Stomach (tissue), 9 donors: ENCODE data around the gene C20orf202. TPM values are rescaled to one million over a fixed set of nuclear protein-coding genes. Genes with fewer than 3 reads are reported as not detected.

Experiments used
- DNase-seq, 2 donors: peaks; one replicate each; pipeline versions ENCODE4 v3.0.0 to v3.0.0-alpha.2; 2013 to 2019
- H3K27ac ChIP-seq, 5 donors: fragments of 200-600 bp in 4 of 5; sonication (generic) in 4 of 5; one replicate each; pipeline ENCODE4 v1.5.1; 2013 to 2019; ENCODE audit warnings: mild to moderate bottlenecking in 1 of 5, moderate library complexity in 1 of 5
- H3K27me3 ChIP-seq, 3 donors: fragments of 200-600 bp; sonication (generic); one replicate each; pipeline ENCODE4 v1.5.1; 2017 to 2019; ENCODE audit warnings: mixed run types in 1 of 3
- H3K36me3 ChIP-seq, 4 donors: fragments of 200-600 bp; sonication (generic); 1 replicate in 3 of 4; 2 replicates in 1 of 4; pipeline ENCODE4 v1.5.1; 2016 to 2019
- H3K4me1 ChIP-seq, 4 donors: fragments of 200-600 bp; sonication (generic); one replicate each; pipeline ENCODE4 v1.5.1; 2016 to 2019
- H3K4me3 ChIP-seq, 4 donors: fragments of 200-600 bp; sonication (generic) in 3 of 4; one replicate each; pipeline ENCODE4 v1.5.1; 2016 to 2019; ENCODE audit warnings: mild to moderate bottlenecking in 1 of 4
- H3K9me3 ChIP-seq, 4 donors: fragments of 200-600 bp; sonication (generic); one replicate each; pipeline ENCODE4 v1.5.1; 2016 to 2019
- CTCF ChIP-seq, 7 experiments: fragments of 450-650 bp in 4 of 7; fragments of 200-600 bp in 3 of 7; sonication (generic) in 3 of 7; IDR thresholded peaks; one replicate each; pipeline ENCODE4 v1.5.1; 2016 to 2019; ENCODE audit warnings: antibody characterized with exemption in 7 of 7, control low read depth in 2 of 7, mild to moderate bottlenecking in 1 of 7
- EP300 ChIP-seq: sonication (generic); formaldehyde crosslinking; IDR thresholded peaks from one replicate; pipeline ENCODE4 v1.6.1; 2017; ENCODE audit warnings: antibody characterized with exemption
- POLR2A ChIP-seq, 4 donors: fragments of 450-650 bp; IDR thresholded peaks; one replicate each; pipeline ENCODE4 v1.6.1; 2016; ENCODE audit warnings: antibody characterized with exemption in 4 of 4, control low read depth in 2 of 4, mild to moderate bottlenecking in 1 of 4, moderate library complexity in 1 of 4
- POLR2AphosphoS5 ChIP-seq, 3 donors: sonication (generic); formaldehyde crosslinking; IDR thresholded peaks; one replicate each; pipeline ENCODE4 v1.6.1; 2016; ENCODE audit warnings: antibody characterized with exemption in 3 of 3
- WGBS, 5 donors: extraction: QIAGEN DNeasy Blood & Tissue Kit in 3 of 5; methylation state at CpG; one replicate each; pipeline versions ENCODE4 v1.1.5 to v1.1.7; 2013 to 2018; 5-methylcytosine and 5-hydroxymethylcytosine counted together
- intact Hi-C: fragments of 100-400 bp; cut with DNase I; formaldehyde crosslinking; loops from one replicate; pipeline ENCODE4 v1.15.1; 2023; ENCODE audit warnings: low total_unique reads
- polyA plus RNA-seq, 3 donors: library from polyadenylated mRNA; stranded (reverse); fragments of 200-250 nt; gene quantifications; one replicate each; pipeline ENCODE4 v1.2.3, GENCODE V29; 2013
- total RNA-seq, 5 donors: library from RNA; depleted of rRNA; stranded (reverse); fragments of >200 nt; gene quantifications; one replicate each; pipeline versions ENCODE4 v1.1.0 to v1.2.3, GENCODE V29; 2014 to 2016
- donor health status: healthy with polysubstance abuse.
- donor health status: Bipolar disorder and iron deficiency.
- donor health status: healthy.

C20orf202 gene
- total and polyA plus RNA-seq, 8 donors, result 0.05 TPM; not detected in 7

- peaks cover 0 to 12% (median 0%) of the 10 kb centered on the region in 3 donors for H3K27me3 ChIP-seq
- WGBS, 5 donors, result 62 to 76% (median 73%) methylated on average over 19 of the region's 19 CpGs
- H3K4me1 ChIP-seq, result no peaks in the 10 kb centered on the region
- no peaks in the 10 kb centered on the region for H3K9me3 ChIP-seq
- H3K27ac ChIP-seq, result no peak overlapping the region
- intact Hi-C loops, result no loop called here
- TF ChIP-seq EP300, result no peak
- no peak for TF ChIP-seq POLR2A (IDR thresholded peaks at IDR 0.05)
- no peak for TF ChIP-seq CTCF (IDR thresholded peaks at IDR 0.05)
- TF ChIP-seq POLR2AphosphoS5 (IDR thresholded peaks at IDR 0.05), result no peak
- no peaks in the 10 kb centered on the region for H3K36me3 ChIP-seq
- no peak overlapping the region for H3K4me3 ChIP-seq
- peak in 1 of 2 donors; percentile 14 for DNase-seq
Observed at GRCh38 chr20:1206366-1207148, 3.3 kb downstream of the C20orf202 start.

- no peak overlapping the region for H3K27ac ChIP-seq
- H3K27me3 ChIP-seq, result peaks cover 0 to 21% (median 0%) of the 10 kb centered on the region in 3 donors
- no peak overlapping the region for H3K4me3 ChIP-seq
- no peaks in the 10 kb centered on the region for H3K9me3 ChIP-seq
- intact Hi-C loops, result no loop called here
- WGBS, 5 donors, result 85 to 91% (median 89%) methylated on average over 3 of the region's 3 CpGs
- no peak for TF ChIP-seq EP300
- TF ChIP-seq POLR2AphosphoS5 (IDR thresholded peaks at IDR 0.05), result no peak
- TF ChIP-seq POLR2A (IDR thresholded peaks at IDR 0.05), result no peak
- TF ChIP-seq CTCF (IDR thresholded peaks at IDR 0.05), result no peak
- no peak for DNase-seq
- H3K36me3 ChIP-seq, result no peaks in the 10 kb centered on the region
- H3K4me1 ChIP-seq, result no peaks in the 10 kb centered on the region
Observed at GRCh38 chr20:1207293-1207878, 4.1 kb downstream of the C20orf202 start.

DNA sequence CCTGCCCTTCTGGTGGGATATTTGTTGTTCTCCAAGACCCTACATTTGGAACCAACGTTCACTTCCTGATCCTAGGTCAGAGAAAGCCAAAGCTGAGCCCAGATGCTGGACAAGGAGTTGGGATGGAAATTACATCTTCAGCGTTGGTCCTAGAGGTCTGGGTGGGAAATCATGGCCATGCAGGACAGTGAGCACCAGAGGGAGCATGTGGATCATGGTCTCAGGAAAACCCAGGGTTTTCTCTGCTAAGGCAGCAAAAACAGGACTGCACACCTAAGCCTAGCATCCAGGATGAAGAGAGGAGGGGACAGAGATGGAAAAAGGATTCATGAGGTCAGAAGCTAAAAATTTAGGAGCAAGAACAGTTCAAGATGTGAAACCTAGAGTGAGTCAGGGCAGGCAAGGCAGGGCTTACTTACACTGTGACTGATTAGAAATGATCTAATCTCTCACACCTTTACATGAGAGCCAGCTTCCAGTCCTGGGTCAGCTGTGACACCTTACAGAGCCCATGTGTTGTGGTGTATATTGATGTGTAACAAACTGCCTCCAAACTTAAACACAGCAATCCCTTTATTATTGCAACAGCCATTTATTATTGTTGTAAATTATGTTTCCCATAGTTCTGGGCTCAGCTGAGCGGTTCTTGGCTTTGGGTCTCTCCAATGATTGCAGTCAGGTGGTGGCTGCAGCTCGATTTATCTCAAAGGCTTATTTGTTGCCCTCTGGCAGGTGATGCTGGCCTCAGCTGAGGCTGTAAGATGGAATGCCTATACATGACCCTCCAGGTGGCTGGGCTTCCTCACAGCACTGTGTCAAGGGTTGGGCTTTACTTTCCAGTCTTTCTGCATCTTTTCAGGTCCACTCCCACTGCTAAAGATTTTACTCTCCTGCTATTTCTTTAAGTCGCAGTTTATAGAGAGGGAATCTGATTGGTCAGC, 6.5 kb downstream of the C20orf202 start:
- no peak for TF ChIP-seq POLR2AphosphoS5 (IDR thresholded peaks at IDR 0.05)
- no peak for TF ChIP-seq EP300
- TF ChIP-seq POLR2A (IDR thresholded peaks at IDR 0.05), result no peak
- TF ChIP-seq CTCF (IDR thresholded peaks at IDR 0.05), result no peak
- intact Hi-C loops, result loop anchor here (10.0 kb wide), 1 partner anchor 395 kb away; no protein-coding TSS in a partner anchor
- no peaks in the 10 kb centered on the region for H3K36me3 ChIP-seq
- H3K9me3 ChIP-seq, result no peaks in the 10 kb centered on the region
- H3K27me3 ChIP-seq, result peaks cover 0 to 26% (median 0%) of the 10 kb centered on the region in 3 donors
- DNase-seq, result no peak
- no peak overlapping the region for H3K27ac ChIP-seq
- no peak overlapping the region for H3K4me3 ChIP-seq
- H3K4me1 ChIP-seq, result peaks cover 0 to 8% (median 4%) of the 10 kb centered on the region in 4 donors
- WGBS, 5 donors, result 44 to 58% (median 52%) methylated on average over 5 of the region's 5 CpGs

DNA sequence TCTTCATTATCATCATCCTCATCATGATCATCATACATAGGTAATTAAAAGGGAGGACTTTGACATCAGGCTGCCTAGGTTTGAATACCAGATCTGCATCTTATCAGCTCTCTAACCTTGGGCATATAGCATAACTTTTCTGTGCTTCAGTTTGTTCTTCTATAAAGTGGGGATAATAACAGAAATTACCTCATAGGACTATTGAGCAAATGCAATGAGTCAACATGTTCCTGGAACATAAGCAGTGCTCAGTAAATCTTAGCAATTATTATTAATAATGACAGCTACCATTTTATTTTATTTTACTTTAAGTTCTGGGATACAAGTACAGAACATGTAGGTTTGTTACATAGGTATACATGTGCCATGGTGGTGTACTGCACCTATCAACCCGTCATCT, 7.2 kb downstream of the C20orf202 start:
- DNase-seq, result no peak
- WGBS, 5 donors, result 90 to 100% (median 93%) methylated on average over 1 of the region's 1 CpG

More for the DNA sequence above, 7.2 kb downstream of the C20orf202 start:
- Histone ChIP-seq H3K27me3 (peaks cover 0 to 30% (median 0%) of the 10 kb centered on the region in 3 donors), H3K4me1 (peaks cover 0 to 8% (median 4%) of the 10 kb centered on the region in 4 donors), H3K9me3 (no peaks in the 10 kb centered on the region), H3K4me3 (no peak overlapping the region), H3K27ac (no peak overlapping the region), H3K36me3 (no peaks in the 10 kb centered on the region)
- no peak for TF ChIP-seq CTCF (IDR thresholded peaks at IDR 0.05)
- TF ChIP-seq POLR2AphosphoS5 (IDR thresholded peaks at IDR 0.05), result no peak
- TF ChIP-seq EP300, result no peak
- TF ChIP-seq POLR2A (IDR thresholded peaks at IDR 0.05), result no peak
- intact Hi-C loops, result loop anchor here (10.0 kb wide), 1 partner anchor 396 kb away; no protein-coding TSS in a partner anchor
